Right renal pelvis (tissue), 4 donors: ENCODE measurements around the gene SSH3. TPM values are rescaled to one million over a fixed set of nuclear protein-coding genes. Genes with fewer than 3 reads are reported as not detected.

Experiments used
- DNase-seq, 4 donors: peaks; one replicate each; pipeline ENCODE4 v3.0.0-alpha.2; 2013; ENCODE audit warnings: low read depth in 4 of 4, low spot score in 3 of 4, missing footprints in 1 of 4
- polyA plus RNA-seq, 4 donors: library from polyadenylated mRNA; unstranded; fragments of 120-200 nt; gene quantifications; one replicate each; pipeline ENCODE4 v1.2.1, GENCODE V29; 2013; ENCODE audit not compliant: insufficient read length in 4 of 4

The SSH3 gene
- polyA plus RNA-seq, 4 donors = 24.3 to 32.3 (median 24.6) TPM

- no peak for DNase-seq
These were observed 42.1 kb downstream of the SSH3 start for GRCh38 chr11:67345247-67345919.

GRCh38 chr11:67345920-67346819 lies 42.8 kb downstream of the SSH3 start:
- no peak for DNase-seq

DNA sequence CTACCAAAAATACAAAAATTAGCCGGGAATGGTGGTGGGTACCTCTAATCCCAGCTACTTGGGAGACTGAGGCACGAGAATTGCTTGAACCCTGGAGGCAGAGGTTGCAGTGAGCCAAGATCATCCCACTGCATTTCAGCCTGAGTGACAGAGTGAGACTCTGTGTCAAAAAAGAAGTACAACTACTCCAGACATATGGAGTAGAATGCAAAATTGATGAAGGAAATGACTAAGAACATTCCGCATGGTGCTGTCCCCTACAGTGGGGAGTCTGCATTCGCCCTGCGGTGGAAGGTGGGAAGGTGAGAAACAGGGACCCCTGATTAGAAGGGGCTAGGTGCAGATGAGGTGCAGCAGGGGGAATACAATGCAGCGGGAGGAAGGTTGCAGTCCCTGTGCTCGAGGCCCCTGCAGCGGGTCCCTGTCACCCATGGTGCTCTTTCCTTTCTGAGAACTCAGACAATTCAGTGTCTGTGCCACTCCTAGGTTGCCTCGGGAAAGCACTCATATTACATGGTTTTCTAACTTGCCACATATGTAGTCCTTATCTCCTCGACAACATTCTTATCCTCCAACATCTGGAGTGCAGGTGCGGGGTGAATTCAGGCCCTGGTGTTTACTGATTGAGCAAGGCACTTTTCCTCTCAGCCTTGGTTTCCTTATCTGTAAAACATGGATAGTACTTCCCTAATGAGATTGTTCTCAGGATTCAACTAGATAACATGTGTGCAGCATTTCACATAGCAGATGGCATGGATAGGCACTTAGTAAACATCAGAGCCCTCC lies 44.8 kb downstream of the SSH3 start:
- no peak for DNase-seq

GRCh38 chr11:67349036-67349435 lies 45.7 kb downstream of the SSH3 start:
- no peak for DNase-seq

GRCh38 chr11:67349457-67349856 lies 46.1 kb downstream of the SSH3 start:
- no peak for DNase-seq

DNA sequence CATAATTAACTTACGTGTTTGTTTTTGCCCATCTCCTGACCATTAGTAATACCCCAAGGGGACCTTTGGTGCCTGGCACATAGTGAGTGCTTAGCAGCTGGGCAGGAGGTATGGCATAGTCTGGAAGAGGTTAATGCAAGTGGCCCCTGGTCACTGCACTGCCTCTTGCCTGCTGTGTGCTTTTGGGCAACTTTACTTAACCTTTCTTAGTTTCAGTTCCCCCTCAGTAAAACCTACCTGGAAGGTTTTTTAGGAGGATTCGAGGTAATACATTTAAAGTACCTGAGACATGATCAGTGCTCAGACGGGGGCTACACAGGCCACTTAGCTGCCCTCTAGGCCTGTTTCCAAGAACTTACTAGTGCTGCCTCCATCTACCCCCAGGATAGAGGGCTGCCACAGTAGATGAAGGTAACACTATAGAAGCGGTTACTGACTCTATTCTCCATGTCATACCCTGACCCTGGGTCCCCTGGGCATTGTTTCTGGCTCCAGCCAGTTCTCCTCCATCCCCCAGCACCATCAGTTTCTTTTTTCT lies 46.7 kb downstream of the SSH3 start:
- DNase-seq = no peak

DNA sequence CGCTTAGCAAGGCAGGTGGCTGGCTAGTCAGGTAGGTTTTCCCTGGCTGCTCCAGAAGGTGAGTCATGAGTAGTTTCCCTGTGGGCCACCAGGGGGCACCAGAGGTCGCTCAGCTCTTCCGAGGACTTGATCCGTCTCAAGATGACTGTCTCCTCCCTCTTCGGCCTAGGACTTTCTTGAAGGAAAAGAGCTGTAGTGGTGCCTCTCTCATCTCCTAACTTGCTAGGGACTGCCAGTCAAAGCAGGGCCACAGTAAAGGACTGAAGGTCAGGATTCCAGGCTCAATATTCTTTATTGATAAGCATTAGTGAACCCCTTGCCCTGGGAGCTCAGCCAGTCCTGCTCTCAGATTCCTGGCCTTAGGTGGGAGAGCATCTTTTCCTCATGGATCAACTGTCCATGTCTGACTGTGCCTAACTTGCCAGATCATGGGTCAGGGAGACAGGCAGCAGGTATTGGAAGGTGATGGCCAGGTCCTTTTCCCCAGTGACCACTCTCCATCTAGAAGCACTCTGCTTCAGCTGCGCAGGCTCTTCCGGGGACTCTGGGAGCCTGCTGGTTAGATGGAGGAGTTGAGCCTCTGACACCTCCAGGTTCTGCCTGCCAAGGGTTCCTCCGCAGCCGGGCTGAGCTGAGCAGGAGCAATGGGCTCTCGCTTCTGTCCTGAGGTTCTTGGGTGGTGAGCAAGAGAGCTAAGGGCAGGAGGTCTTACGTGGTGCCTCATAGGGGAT lies 48.1 kb downstream of the SSH3 start:
- DNase-seq = no peak

DNA sequence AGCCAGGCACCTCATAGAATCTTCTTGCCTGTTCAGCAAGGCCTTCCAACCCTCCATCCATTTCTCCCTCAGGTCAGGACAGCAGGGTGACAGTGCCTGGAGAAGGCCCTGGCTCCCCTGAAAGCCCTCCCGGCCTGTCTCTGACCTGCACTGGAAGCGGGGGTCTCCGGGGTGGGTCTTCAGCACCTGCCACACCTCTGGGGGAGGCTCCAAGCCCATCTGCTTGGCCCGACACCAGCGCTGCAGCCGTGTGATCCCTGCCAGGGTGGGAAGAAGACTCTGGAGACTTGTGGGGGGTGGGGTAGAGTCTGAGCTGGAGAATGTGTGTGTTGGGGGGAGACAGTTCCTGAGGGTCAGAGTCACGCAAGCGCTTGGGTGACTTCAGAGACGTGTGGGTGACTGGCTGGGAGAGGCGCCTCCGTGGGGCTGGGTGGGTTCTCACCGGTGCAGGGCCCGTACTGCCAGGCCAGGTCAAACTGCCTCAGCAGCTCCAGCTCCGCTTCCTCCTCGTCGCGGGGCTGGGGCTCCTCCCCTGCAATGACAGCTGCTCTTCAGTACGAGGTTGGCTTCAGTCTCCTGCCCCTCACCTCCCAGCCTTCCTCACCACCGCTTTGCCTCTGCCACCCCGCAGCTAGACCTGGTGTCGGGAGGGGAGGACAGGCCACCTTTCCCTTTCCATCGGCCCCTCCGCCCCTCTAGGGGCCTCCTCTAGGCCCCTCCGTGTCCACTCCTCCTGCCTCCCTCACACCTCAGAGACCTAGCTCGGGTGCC lies 49.4 kb downstream of the SSH3 start:
- no peak for DNase-seq

- peak; percentile 83 to 88 (median 86) for DNase-seq
These were observed 50.2 kb downstream of the SSH3 start, which contains the start of gene POLD4 for GRCh38 chr11:67353317-67354074. TSS of gene POLD4 (minus strand) at chr11:67353546. CDS start at chr11:67353399, 147 bp downstream.

GRCh38 chr11:67354075-67355022 lies 51.0 kb downstream of the SSH3 start:
- no peak for DNase-seq

GRCh38 chr11:67355023-67355793 lies 51.9 kb downstream of the SSH3 start:
- no peak for DNase-seq

GRCh38 chr11:67355794-67356386 lies 52.6 kb downstream of the SSH3 start:
- DNase-seq = no peak

DNA sequence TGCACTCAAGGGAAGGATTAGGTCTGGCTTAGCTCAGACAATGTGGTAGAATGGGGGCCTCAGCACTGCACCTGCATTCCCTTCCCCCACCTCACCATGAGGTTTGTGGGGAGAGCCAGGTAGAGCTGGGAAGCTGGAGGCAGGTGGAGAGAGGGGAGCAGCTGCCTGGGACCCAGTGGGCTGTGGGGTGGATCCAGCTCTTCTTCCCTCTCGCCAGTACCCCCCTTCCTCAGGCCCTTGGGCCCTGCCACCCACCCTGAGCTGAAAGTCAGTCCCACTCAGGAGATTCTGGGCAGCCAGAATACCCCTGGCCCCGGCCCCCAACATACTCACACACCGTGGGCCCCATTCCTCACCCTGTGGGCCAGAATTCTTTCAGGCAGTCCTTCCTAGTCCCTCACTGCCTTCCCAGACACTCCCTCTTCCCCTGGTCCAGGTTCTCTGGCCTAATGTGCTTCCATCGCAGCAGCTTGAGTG lies 53.1 kb downstream of the SSH3 start:
- no peak for DNase-seq

- peak in 2 of 4 donors; percentile 65 to 67 for DNase-seq
These were observed 53.7 kb downstream of the SSH3 start for GRCh38 chr11:67356864-67357561.

DNA sequence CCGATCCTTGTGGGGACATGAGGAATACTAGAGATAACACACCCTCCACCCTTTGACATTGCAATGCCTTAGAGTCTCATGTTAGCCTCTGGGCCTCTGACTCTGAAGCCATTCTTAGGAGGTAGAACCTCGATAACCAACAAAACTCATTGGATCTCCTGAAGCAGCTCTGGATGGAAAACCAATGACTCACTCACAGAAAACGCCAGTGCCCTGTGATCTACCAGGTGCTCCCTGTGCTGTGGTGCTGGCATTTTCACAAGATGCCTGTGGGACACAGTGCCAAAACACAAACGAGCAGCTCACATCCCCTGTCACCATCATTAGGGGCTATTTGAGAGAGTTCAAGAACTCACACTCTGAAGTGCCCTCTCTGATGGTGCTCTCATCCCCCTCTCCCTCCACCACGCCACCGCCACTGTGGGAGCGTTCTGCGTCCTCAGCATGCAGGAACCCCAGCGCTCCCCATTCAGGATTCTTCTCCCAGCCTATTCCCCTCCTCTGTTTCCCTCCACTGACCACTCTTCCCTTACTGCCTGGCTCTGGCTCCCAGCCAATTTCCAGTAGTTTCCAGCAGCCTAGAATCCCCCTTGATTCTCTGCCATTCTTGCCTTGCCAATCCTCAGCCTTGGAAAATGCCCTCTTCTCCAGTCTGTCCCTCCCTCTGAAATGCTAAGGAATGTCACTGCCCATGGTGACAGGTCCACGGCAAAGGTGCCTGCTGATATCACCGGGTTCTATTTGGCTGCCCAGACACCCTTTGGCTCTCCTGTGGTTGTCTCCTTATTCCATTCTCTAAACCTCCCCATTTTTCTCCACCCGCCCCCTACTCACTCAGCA lies 54.7 kb downstream of the SSH3 start:
- no peak for DNase-seq
